HG02610 (cell line): ENCODE data around the gene PF4V1.
"Not testable (repeated sequence)": the region's sequence is repeated elsewhere in the genome, so short reads cannot be mapped to it uniquely, and the experiment has no call there.

Source experiments
- ATAC-seq: cut with Tn5 transposase; IDR thresholded peaks from one replicate; pipeline ENCODE4 v1.9.1; 2021; ENCODE audit warnings: mild to moderate bottlenecking, moderate library complexity; ENCODE audit not compliant: unreplicated experiment

Gene PF4V1

GRCh38 chr4:73869130-73870055, 16.3 kb downstream of the PF4V1 start, which contains the start of gene CXCL1:
Gene CXCL1, plus strand, starts transcription at chr4:73869393. Its CDS starts 78 bp downstream, at chr4:73869471.
- ATAC-seq, result no peak

GRCh38 chr4:73870260-73870659, 17.2 kb downstream of the PF4V1 start:
- no peak for ATAC-seq

- no peak for ATAC-seq
Observed at GRCh38 chr4:73870768-73871167, 17.7 kb downstream of the PF4V1 start.

- ATAC-seq, result no peak
Observed at GRCh38 chr4:73871511-73872310, 18.6 kb downstream of the PF4V1 start.

GRCh38 chr4:73872316-73873108, 19.4 kb downstream of the PF4V1 start:
- ATAC-seq, result no peak

GRCh38 chr4:73874386-73874785, 21.3 kb downstream of the PF4V1 start:
- ATAC-seq, result no peak

- ATAC-seq, result no peak
Observed at GRCh38 chr4:73875401-73875800, 22.3 kb downstream of the PF4V1 start.

- ATAC-seq, result no peak
Observed at GRCh38 chr4:73883306-73883705, 30.2 kb downstream of the PF4V1 start.

GRCh38 chr4:73885574-73886267, 32.6 kb downstream of the PF4V1 start:
- ATAC-seq, result no peak

GRCh38 chr4:73891326-73891725, 38.2 kb downstream of the PF4V1 start:
- no peak for ATAC-seq

GRCh38 chr4:73891739-73892405, 38.8 kb downstream of the PF4V1 start:
- ATAC-seq, result no peak

GRCh38 chr4:73892966-73893365, 39.9 kb downstream of the PF4V1 start:
- no peak for ATAC-seq

- no peak for ATAC-seq
Observed at GRCh38 chr4:73894001-73894400, 40.9 kb downstream of the PF4V1 start.

GRCh38 chr4:73895201-73896175, 42.4 kb downstream of the PF4V1 start:
- ATAC-seq, result no peak

GRCh38 chr4:73896416-73896815, 43.3 kb downstream of the PF4V1 start:
- ATAC-seq, result no peak

- ATAC-seq, result no peak
Observed at GRCh38 chr4:73897380-73898136, 44.5 kb downstream of the PF4V1 start.

GRCh38 chr4:73899338-73899737, 46.2 kb downstream of the PF4V1 start:
- not testable (repeated sequence) for ATAC-seq

GRCh38 chr4:73901031-73901430, 47.9 kb downstream of the PF4V1 start:
- ATAC-seq, result no peak
